Gastrocnemius medialis (tissue), 4 donors: Measurements from ENCODE around the gene SH3YL1. TPM values are rescaled to one million over a fixed set of nuclear protein-coding genes. Genes with fewer than 3 reads are reported as not detected.
A peak's percentile ranks its signal among the peaks of the same experiment; 100 is the strongest.
"Not testable (repeated sequence)": the region's sequence is repeated elsewhere in the genome, so short reads cannot be mapped to it uniquely, and the experiment has no call there.

Experiments used
- ATAC-seq, 2 donors: fragments of 150-250 bp; one replicate each; pipeline ENCODE4 v1.9.1; 2016
- DNase-seq, 2 donors: peaks; one replicate each; pipeline ENCODE4 v3.0.0-alpha.2; 2019
- H3K27ac ChIP-seq, 4 donors: fragments of 200-600 bp; sonication (generic); 1 replicate in 1 of 4; 2 replicates in 3 of 4; pipeline ENCODE4 v1.5.1; 2016 to 2018; ENCODE audit warnings: mild to moderate bottlenecking in 2 of 4, moderate library complexity in 1 of 4
- H3K27me3 ChIP-seq, 3 donors: fragments of 200-600 bp; sonication (generic) in 2 of 3; 1 replicate in 1 of 3; 2 replicates in 2 of 3; pipeline versions ENCODE4 v1.5.1 to v1.6.0; 2016 to 2019; ENCODE audit warnings: mild to moderate bottlenecking in 1 of 3, moderate library complexity in 1 of 3
- H3K36me3 ChIP-seq, 2 donors: fragments of 200-600 bp; sonication (generic) in 1 of 2; one replicate each; pipeline ENCODE4 v1.5.1; 2017 to 2018
- H3K4me1 ChIP-seq, 2 donors: fragments of 200-600 bp; sonication (generic) in 1 of 2; one replicate each; pipeline ENCODE4 v1.5.1; 2016 to 2017; ENCODE audit warnings: mild to moderate bottlenecking in 2 of 2
- H3K4me3 ChIP-seq, 4 donors: fragments of 200-600 bp; sonication (generic) in 3 of 4; 1 replicate in 1 of 4; 2 replicates in 3 of 4; pipeline ENCODE4 v1.5.1; 2016 to 2019; ENCODE audit warnings: mild to moderate bottlenecking in 2 of 4
- H3K9me3 ChIP-seq, 3 donors: fragments of 200-600 bp; sonication (generic) in 2 of 3; 1 replicate in 1 of 3; 2 replicates in 2 of 3; pipeline ENCODE4 v1.5.1; 2016 to 2019
- POLR2A ChIP-seq, 2 donors: fragments of 450-650 bp; IDR thresholded peaks; one replicate each; pipeline ENCODE4 v1.6.1; 2017; ENCODE audit warnings: antibody characterized with exemption in 2 of 2, mild to moderate bottlenecking in 2 of 2, moderate library complexity in 2 of 2
- in situ Hi-C, 4 donors: fragments of 200-750 bp; cut with MboI; loops; one replicate each; pipeline versions ENCODE4 v1.15.0 to v1.8.0; 2017; ENCODE audit warnings: low sequenced_read_pairs in 4 of 4
- intact Hi-C: fragments of 100-400 bp; cut with DNase I; formaldehyde crosslinking; loops from one replicate; pipeline ENCODE4 v1.15.1; 2023; ENCODE audit warnings: low total_unique reads
- total RNA-seq, 4 donors: library from RNA; depleted of rRNA; stranded (reverse); fragments of >200 nt; gene quantifications; one replicate each; pipeline versions ENCODE4 v1.1.0 to v1.2.3, GENCODE V29; 2016
- TF ChIP-seq, protein P1 (sequence below), 5 experiments: fragments of 450-650 bp in 3 of 5; fragments of 200-600 bp in 2 of 5; sonication (generic) in 2 of 5; IDR thresholded peaks in 4 of 5; conservative IDR thresholded peaks in 1 of 5; 1 replicate in 4 of 5; 2 replicates in 1 of 5; pipeline ENCODE4 v1.5.1; 2016 to 2019; ENCODE audit warnings: antibody characterized with exemption in 5 of 5, mild to moderate bottlenecking in 3 of 5, moderate library complexity in 3 of 5

The SH3YL1 gene
- total RNA-seq, 4 donors from 2014 or later, result 6.2 to 16.1 (median 8.5) TPM

DNA sequence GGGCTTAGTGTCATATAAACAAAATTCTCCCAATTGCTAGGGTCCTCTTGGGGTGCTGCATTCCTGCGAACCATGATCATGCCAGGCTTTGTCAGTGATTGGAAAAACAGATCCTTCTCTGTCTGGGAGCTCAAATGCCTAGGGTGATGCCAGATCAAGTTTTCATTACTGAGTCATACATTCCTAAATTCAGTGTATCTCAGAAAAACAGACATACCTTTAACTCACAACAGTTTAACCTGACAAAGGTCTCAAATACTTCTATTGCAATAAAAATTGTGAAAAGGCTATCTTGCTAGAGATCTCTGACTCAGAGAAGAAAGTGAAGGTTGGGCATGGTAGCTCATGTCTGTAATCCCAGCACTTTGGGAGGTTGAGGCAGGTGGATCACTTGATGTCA is 86.9 kb downstream of the SH3YL1 start:
- no peak overlapping the region for H3K27ac ChIP-seq
- ATAC-seq (no peak), DNase-seq (no peak)
- no peak overlapping the region for H3K4me3 ChIP-seq
- peaks cover 0 to 2% (median 0%) of the 10 kb centered on the region in 3 donors for H3K27me3 ChIP-seq
- H3K36me3 ChIP-seq, result no peaks in the 10 kb centered on the region
- H3K4me1 ChIP-seq, result no peaks in the 10 kb centered on the region
- H3K9me3 ChIP-seq, result no peaks in the 10 kb centered on the region
- in situ Hi-C loops, result no loop called here
- intact Hi-C loops, result no loop called here
- TF ChIP-seq, protein P1, sequence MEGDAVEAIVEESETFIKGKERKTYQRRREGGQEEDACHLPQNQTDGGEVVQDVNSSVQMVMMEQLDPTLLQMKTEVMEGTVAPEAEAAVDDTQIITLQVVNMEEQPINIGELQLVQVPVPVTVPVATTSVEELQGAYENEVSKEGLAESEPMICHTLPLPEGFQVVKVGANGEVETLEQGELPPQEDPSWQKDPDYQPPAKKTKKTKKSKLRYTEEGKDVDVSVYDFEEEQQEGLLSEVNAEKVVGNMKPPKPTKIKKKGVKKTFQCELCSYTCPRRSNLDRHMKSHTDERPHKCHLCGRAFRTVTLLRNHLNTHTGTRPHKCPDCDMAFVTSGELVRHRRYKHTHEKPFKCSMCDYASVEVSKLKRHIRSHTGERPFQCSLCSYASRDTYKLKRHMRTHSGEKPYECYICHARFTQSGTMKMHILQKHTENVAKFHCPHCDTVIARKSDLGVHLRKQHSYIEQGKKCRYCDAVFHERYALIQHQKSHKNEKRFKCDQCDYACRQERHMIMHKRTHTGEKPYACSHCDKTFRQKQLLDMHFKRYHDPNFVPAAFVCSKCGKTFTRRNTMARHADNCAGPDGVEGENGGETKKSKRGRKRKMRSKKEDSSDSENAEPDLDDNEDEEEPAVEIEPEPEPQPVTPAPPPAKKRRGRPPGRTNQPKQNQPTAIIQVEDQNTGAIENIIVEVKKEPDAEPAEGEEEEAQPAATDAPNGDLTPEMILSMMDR (IDR thresholded peaks at IDR 0.05 in 4 of 5, conservative IDR thresholded peaks at IDR 0.05 in 1 of 5), result no peak
- no peak for TF ChIP-seq POLR2A (IDR thresholded peaks at IDR 0.05)

DNA sequence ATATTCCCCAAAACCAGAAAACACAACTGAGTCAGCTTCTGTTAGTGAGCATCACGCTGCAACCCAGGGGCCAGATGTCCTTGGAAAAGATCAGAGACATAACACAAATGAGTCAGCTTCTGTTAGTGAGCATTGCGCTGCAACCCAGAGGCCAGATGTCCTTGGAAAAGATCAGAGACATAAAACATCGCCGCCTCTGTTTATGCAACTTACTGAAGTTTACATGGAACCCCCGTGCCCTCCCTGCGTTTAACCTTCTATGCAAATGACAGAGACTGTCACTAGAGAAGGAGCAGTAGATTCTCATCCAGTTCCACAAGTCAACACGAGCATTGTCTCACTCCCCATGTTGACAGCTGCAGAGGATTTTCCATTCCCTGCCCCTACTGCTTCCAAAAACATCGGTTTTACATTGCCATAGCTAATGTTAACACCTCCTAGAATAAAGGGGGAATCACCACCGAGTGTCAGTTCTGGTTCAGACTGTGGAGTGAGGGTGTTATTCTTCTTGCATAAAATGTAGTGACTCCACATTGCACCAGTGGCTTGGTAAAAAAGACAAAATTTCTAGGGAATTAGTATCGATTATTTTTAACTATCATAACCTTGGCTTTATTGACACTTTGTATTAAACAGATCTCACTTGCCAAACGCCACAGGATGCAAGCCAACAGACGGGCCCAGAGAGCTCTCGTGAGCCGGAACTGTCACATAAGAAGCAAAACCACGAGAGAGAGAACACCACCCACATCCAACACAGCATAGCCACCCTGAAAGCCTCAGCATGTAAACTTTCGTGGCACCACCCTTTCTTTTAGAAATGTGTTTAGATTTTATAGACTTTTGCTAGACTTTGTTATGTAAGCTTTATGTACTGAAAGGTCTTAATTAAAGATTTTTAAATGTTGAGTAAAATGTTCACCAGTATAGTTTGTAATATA is 87.7 kb downstream of the SH3YL1 start:
- Histone ChIP-seq H3K9me3 (no peaks in the 10 kb centered on the region), H3K4me1 (no peaks in the 10 kb centered on the region), H3K27ac (no peak overlapping the region), H3K36me3 (no peaks in the 10 kb centered on the region), H3K4me3 (no peak overlapping the region), H3K27me3 (peaks cover 0 to 2% (median 0%) of the 10 kb centered on the region in 3 donors)
- ATAC-seq (no peak), DNase-seq (no peak)
- no peak for TF ChIP-seq POLR2A (IDR thresholded peaks at IDR 0.05)
- TF ChIP-seq, protein P1 (IDR thresholded peaks at IDR 0.05 in 4 of 5, conservative IDR thresholded peaks at IDR 0.05 in 1 of 5), result no peak
- intact Hi-C loops, result no loop called here
- in situ Hi-C loops, result no loop called here

DNA sequence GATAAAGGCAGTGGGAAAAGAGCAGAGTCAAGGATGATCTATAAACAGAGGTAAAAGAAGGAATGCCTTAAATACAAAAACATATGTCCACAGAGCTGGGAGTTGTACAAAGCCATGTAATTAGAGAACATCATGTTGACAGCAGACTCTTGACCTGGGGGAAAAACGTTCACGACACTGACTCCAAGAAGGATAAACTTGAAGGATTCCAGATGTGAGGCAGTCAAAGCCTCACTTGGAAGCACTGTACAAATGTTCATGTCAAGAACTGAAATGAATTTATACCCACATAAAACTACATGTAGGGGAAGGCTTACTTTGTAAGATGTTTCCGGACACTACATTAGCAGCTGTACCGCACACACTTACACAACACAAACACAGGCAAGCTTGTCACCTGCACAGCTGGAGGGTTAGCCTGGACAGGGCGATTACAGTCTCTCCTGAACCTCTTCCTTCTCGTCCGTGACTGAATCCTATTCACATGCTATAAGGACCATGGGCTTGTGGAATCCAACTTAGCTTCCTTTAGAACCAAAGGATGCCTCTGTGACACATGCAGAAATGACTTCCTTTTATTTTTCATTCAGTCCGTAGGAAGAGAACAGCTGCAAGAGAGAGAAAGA is 88.6 kb downstream of the SH3YL1 start:
- Histone ChIP-seq H3K4me3 (no peak overlapping the region), H3K9me3 (no peaks in the 10 kb centered on the region), H3K36me3 (no peaks in the 10 kb centered on the region), H3K27ac (no peak overlapping the region), H3K4me1 (no peaks in the 10 kb centered on the region), H3K27me3 (peaks cover 0 to 2% (median 0%) of the 10 kb centered on the region in 3 donors)
- DNase-seq (no peak), ATAC-seq (no peak)
- in situ Hi-C loops (no loop called here), intact Hi-C loops (no loop called here)
- TF ChIP-seq, protein P1 (IDR thresholded peaks at IDR 0.05 in 4 of 5, conservative IDR thresholded peaks at IDR 0.05 in 1 of 5), result no peak
- no peak for TF ChIP-seq POLR2A (IDR thresholded peaks at IDR 0.05)

DNA sequence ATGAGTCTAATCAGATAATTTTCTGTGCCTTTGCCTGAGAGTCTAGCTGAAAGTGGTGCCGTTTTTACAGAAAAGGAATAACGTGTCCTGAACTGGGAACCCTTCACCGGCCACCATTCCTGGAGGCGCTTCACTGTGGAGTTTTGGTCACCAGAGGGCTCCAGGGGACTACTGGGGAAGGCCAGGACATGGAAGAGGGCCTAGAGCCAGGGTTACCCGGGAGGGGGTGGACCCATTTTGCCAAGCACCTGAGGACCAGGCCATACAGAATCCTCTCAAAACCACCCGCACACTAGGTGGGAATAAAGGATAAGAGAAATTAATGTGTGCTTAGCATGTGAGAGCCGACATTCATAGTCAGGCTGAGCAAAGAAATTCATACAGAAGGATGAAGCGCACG is 91.7 kb downstream of the SH3YL1 start:
- H3K9me3 ChIP-seq, H3K4me1 ChIP-seq, intact Hi-C loops, H3K27me3 ChIP-seq, in situ Hi-C loops, H3K27ac ChIP-seq, H3K36me3 ChIP-seq, ATAC-seq, DNase-seq, H3K4me3 ChIP-seq: not testable (repeated sequence)
- TF ChIP-seq, protein P1 (IDR thresholded peaks at IDR 0.05 in 4 of 5, conservative IDR thresholded peaks at IDR 0.05 in 1 of 5), result peak in 3 of 5 experiments; percentile 11 to 28 (median 15)
